Measurements from ENCODE around the gene SAMSN1. TPM values are rescaled to one million over a fixed set of nuclear protein-coding genes. Genes with fewer than 3 reads are reported as not detected.
A peak's percentile ranks its signal among the peaks of the same experiment; 100 is the strongest.

SAMSN1 gene
- total and polyA plus RNA-seq, 9 of the 15 experiments (the other 6 are each of a cell fraction or from before 2014, with no cell fraction given), result 101 to 223 (median 159) TPM

DNA sequence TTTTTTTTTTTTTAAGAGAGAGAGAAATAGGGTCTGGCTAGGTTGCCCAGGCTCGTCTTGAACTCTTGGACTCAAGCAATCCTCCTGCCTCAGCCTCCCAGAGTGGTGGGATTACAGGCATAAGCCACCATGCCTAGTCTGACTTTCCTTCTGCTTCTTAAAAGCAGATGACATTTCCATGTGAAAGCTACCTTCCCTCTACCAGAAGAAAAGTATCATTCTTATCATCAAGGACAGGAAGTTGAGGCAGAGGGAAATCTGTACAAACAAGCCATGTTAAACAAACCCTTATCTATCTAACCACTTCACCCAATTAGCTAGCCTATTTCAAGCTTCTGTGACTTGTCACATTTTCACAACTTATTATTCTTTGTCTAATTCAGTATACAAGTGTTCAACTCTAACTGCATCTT, 54.8 kb downstream of the SAMSN1 start (continued):
- TF ChIP-seq, protein P1, sequence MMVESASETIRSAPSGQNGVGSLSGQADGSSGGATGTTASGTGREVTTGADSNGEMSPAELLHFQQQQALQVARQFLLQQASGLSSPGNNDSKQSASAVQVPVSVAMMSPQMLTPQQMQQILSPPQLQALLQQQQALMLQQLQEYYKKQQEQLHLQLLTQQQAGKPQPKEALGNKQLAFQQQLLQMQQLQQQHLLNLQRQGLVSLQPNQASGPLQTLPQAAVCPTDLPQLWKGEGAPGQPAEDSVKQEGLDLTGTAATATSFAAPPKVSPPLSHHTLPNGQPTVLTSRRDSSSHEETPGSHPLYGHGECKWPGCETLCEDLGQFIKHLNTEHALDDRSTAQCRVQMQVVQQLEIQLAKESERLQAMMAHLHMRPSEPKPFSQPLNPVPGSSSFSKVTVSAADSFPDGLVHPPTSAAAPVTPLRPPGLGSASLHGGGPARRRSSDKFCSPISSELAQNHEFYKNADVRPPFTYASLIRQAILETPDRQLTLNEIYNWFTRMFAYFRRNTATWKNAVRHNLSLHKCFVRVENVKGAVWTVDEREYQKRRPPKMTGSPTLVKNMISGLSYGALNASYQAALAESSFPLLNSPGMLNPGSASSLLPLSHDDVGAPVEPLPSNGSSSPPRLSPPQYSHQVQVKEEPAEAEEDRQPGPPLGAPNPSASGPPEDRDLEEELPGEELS (CRISPR knock-in tag; IDR thresholded peaks at IDR 0.05; ENCODE audit: borderline replicate concordance), result no peak
- TF ChIP-seq, protein P2, sequence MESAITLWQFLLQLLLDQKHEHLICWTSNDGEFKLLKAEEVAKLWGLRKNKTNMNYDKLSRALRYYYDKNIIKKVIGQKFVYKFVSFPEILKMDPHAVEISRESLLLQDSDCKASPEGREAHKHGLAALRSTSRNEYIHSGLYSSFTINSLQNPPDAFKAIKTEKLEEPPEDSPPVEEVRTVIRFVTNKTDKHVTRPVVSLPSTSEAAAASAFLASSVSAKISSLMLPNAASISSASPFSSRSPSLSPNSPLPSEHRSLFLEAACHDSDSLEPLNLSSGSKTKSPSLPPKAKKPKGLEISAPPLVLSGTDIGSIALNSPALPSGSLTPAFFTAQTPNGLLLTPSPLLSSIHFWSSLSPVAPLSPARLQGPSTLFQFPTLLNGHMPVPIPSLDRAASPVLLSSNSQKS (CRISPR knock-in tag; IDR thresholded peaks at IDR 0.05), result no peak
- TF ChIP-seq, protein P3, sequence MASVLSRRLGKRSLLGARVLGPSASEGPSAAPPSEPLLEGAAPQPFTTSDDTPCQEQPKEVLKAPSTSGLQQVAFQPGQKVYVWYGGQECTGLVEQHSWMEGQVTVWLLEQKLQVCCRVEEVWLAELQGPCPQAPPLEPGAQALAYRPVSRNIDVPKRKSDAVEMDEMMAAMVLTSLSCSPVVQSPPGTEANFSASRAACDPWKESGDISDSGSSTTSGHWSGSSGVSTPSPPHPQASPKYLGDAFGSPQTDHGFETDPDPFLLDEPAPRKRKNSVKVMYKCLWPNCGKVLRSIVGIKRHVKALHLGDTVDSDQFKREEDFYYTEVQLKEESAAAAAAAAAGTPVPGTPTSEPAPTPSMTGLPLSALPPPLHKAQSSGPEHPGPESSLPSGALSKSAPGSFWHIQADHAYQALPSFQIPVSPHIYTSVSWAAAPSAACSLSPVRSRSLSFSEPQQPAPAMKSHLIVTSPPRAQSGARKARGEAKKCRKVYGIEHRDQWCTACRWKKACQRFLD (CRISPR knock-in tag; IDR thresholded peaks at IDR 0.05), result no peak

DNA sequence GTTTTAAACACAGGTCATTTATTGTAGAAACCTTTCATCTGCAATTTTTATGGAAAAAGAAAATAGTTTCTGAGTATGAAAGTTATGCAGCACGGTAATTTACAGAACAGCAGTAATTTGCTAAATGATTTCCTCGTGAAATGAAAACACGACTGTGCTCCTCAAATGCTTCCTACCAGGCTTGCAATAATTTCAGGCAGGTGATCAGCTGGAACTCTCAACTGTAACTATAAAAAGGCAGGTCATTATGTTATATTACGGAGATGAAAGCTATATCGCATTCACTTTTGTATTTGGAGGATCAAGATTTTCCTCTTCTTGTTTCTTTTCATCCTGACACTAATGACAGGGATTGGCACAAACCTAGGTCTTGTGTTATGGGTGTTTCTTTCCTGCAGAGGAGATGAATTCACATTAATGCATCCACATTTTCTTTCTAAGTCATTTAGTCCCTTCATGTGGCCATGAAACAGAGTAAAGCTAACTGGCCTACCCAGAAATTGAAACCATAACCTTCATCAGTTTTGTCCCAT, 57.4 kb downstream of the SAMSN1 start:
- H3K27ac ChIP-seq (ENCODE audit: extremely low read depth, low read depth, low read length), result no peak overlapping the region; the same call in 2 of the 3 replicates
- H3K27me3 ChIP-seq (ENCODE audit: control insufficient read depth in 2 of 2, insufficient read depth in 2 of 2, low read length in 2 of 2), result no peaks in the 10 kb centered on the region
- TF ChIP-seq ATF7 (IDR thresholded peaks at IDR 0.05), result no peak
- 0 out of 2 replicates have a peak, but pooled peaks have one; percentile 5 for TF ChIP-seq GABPA (tag; conservative IDR thresholded peaks at IDR 0.05; ENCODE audit: low read depth)
- intact Hi-C loops (cut with micrococcal nuclease), result loop anchor here (5.0 kb wide), 1 partner anchor 36 kb away; no protein-coding TSS in a partner anchor
- DNase-seq (ENCODE audit: extremely low read depth in 1 of 4, low spot score in 3 of 4) (no peak), ATAC-seq (no peak), FAIRE-seq (no peak)
- H3K9me1 ChIP-seq (ENCODE audit: control insufficient read depth, insufficient read depth, low read length), result no peaks in the 10 kb centered on the region
- no peak overlapping the region for H3K4me2 ChIP-seq (ENCODE audit: insufficient read depth, low read length)
- in situ Hi-C loops (cut with MboI), result no loop called here
- ChIA-PET CTCF (ENCODE audit: low intra/inter-chr PET ratio) (no interaction called here), POLR2A (interaction anchor here (0.7 kb wide), 1 partner anchor 198 kb away, joined by 3 read pairs; no protein-coding TSS in a partner anchor)
- H3K9me3 ChIP-seq (replicated peaks; ENCODE audit: control insufficient read depth, insufficient read depth, low read depth, low read length), result no peaks in the 10 kb centered on the region
- WGBS (ENCODE audit: insufficient coverage, low coverage, missing lambda C conversion rate), result 100% methylated on average over 5 of the region's 5 CpGs
- H3K4me3 ChIP-seq, result no peak overlapping the region
- peaks cover 83% of the 10 kb centered on the region for H3K36me3 ChIP-seq (ENCODE audit: control insufficient read depth, insufficient read depth, low read length)
- no peak overlapping the region for H3K9ac ChIP-seq (ENCODE audit: insufficient read depth in 1 of 2, low read depth in 2 of 2, low read length in 2 of 2)
- peaks cover 8 to 43% of the 10 kb centered on the region in 2 experiments for H3K4me1 ChIP-seq (replicated peaks in 1 of 2; ENCODE audit: control insufficient read depth in 2 of 2, insufficient read depth in 2 of 2, low read length in 2 of 2)
- BruUV-seq (replicated peaks), result no TSS peak
- H2AFZ ChIP-seq (ENCODE audit: low read depth, low read length), result no peak overlapping the region
- peaks cover 40% of the 10 kb centered on the region for H3K79me2 ChIP-seq (ENCODE audit: control insufficient read depth, insufficient read depth, low read length)
- no peaks in the 10 kb centered on the region for H4K20me1 ChIP-seq (replicated peaks; ENCODE audit: control insufficient read depth, insufficient read depth, low read length)

Data from K562 (cell line).